DOHH2 (cell line): ENCODE results near the gene PCMT1.

Experiments
- CTCF ChIP-seq: fragments of 200-600 bp; sonication (generic); IDR thresholded peaks from one replicate; pipeline ENCODE4 v1.5.1; 2014; ENCODE audit warnings: antibody characterized with exemption, mild to moderate bottlenecking, low read depth, low read length; ENCODE audit not compliant: poor library complexity, severe bottlenecking
- EZH2phosphoT487 ChIP-seq: fragments of 200-600 bp; sonication (generic); IDR thresholded peaks from 2 replicates; pipeline ENCODE4 v1.6.1; 2017; ENCODE audit warnings: borderline replicate concordance, mild to moderate bottlenecking, antibody characterized with exemption, low read length, moderate library complexity, mixed read lengths

DNA sequence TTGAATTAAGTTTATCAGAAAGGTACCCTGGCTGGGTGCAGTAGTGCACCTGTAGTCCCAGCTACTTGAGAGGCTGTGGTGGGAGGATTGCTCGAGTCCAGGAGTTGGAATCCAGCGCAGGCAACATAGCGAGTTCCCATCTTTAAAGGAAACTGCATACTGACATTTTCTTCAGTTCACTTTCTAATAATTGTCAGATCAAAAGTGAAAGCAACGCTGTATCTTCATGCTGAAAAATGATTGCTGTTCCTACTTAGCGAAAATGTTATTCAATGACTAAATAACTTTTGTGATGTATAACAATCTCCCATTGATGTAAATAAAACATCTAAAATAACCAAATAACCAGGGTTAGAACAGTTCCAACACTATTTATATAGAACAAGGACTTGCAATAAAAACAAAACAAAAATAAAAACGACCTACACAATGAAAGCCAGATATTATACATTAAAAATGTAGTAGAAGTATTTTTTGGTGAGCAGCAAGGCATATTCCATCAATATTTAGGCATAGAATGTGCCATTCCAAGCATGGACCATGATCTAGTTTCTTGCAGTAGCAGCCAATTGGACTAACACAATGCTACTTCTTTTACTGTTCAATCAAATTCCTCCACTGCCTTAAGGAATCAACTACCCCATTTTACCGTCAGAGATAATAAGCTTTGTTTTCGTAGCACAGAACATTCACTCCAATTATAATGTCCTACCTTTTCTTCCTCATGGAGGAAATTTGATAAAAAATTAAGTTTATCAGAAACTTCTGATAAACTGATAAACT, 33.2 kb upstream of the PCMT1 start:
- TF ChIP-seq CTCF: no peak
- TF ChIP-seq EZH2phosphoT487: no peak
